ENCODE measurements around the gene EHBP1. TPM values are rescaled to one million over a fixed set of nuclear protein-coding genes. Genes with fewer than 3 reads are reported as not detected.

EHBP1 gene
- 126 and 129 TPM in 2 replicates for total RNA-seq
- polyA plus RNA-seq = 144 and 191 TPM in 2 replicates
- polyA plus RNA-seq (2012) = 88.9 and 108 TPM in 2 replicates
- 31.2 and 42.8 TPM in 2 replicates for polyA minus RNA-seq (ENCODE audit: low replicate concordance)

- Histone ChIP-seq H3K4me2 (ENCODE audit: extremely low read depth, insufficient read depth, low read length) (peak within 1 kb of the TSS; percentile 79), H4K20me1 (ENCODE audit: control insufficient read depth, extremely low read depth, insufficient read depth, low read length) (no peaks in the 10 kb centered on the region), H3K9ac (ENCODE audit: insufficient read depth, low read length) (peak within 1 kb of the TSS; percentile 60), H3K4me3 (replicated peaks in 1 of 4; ENCODE audit: control extremely low read depth in 1 of 4, insufficient read depth in 1 of 4, low read depth in 3 of 4, low read length in 4 of 4) (peak within 1 kb of the TSS; percentile 72 to 84 (median 81)), H3K27ac (ENCODE audit: insufficient read depth, low read length) (peak within 1 kb of the TSS; percentile 73), H3K9me3 (ENCODE audit: control insufficient read depth, insufficient read depth, low read depth, low read length) (no peaks in the 10 kb centered on the region), H3K4me1 (ENCODE audit: control insufficient read depth, extremely low read depth, insufficient read depth, low read length) (no peaks in the 10 kb centered on the region), H3K79me2 (ENCODE audit: control insufficient read depth, insufficient read depth, low read length) (peaks cover 41% of the 10 kb centered on the region), H3K27me3 (ENCODE audit: control insufficient read depth, insufficient read depth, low read length) (no peaks in the 10 kb centered on the region), H2AFZ (ENCODE audit: low read length) (peak within 1 kb of the TSS; percentile 63), H3K36me3 (ENCODE audit: control insufficient read depth, insufficient read depth, low read length) (peaks cover 1% of the 10 kb centered on the region)
- TF ChIP-seq EZH2 (IDR thresholded peaks at IDR 0.05; ENCODE audit: low read length, missing control alignments) = no peak
- TF ChIP-seq CTCF (conservative IDR thresholded peaks at IDR 0.05 in 1 of 2, IDR thresholded peaks at IDR 0.05 in 1 of 2; ENCODE audit: low read depth in 1 of 2, low read length in 2 of 2) = no peak
- DNase-seq (ENCODE audit: low read depth in 2 of 2) = peak; percentile 100
Measured at GRCh38 chr2:62705007-62705829, at the start of gene EHBP1. EHBP1 (plus strand) TSS chr2:62705713; CDS start chr2:62707192, 1,479 bp downstream.

GRCh38 chr2:62657783-62658182 lies 47.7 kb upstream of the EHBP1 start:
- H3K27ac ChIP-seq (ENCODE audit: insufficient read depth, low read length) = no peak overlapping the region

More at GRCh38 chr2:62657783-62658182, 47.7 kb upstream of the EHBP1 start:
- no peak overlapping the region for H3K4me3 ChIP-seq (replicated peaks in 1 of 4; ENCODE audit: control extremely low read depth in 1 of 4, insufficient read depth in 1 of 4, low read depth in 3 of 4, low read length in 4 of 4)
- no peaks in the 10 kb centered on the region for H3K27me3 ChIP-seq (ENCODE audit: control insufficient read depth, insufficient read depth, low read length)
- no peak overlapping the region for H3K9ac ChIP-seq (ENCODE audit: insufficient read depth, low read length)
- no peaks in the 10 kb centered on the region for H3K36me3 ChIP-seq (ENCODE audit: control insufficient read depth, insufficient read depth, low read length)
- H3K79me2 ChIP-seq (ENCODE audit: control insufficient read depth, insufficient read depth, low read length) = no peaks in the 10 kb centered on the region
- no peak overlapping the region for H3K4me2 ChIP-seq (ENCODE audit: extremely low read depth, insufficient read depth, low read length)
- TF ChIP-seq CTCF (conservative IDR thresholded peaks at IDR 0.05 in 1 of 2, IDR thresholded peaks at IDR 0.05 in 1 of 2; ENCODE audit: low read depth in 1 of 2, low read length in 2 of 2) = no peak
- TF ChIP-seq EZH2 (IDR thresholded peaks at IDR 0.05; ENCODE audit: low read length, missing control alignments) = no peak
- H2AFZ ChIP-seq (ENCODE audit: low read length) = no peak overlapping the region
- H3K4me1 ChIP-seq (ENCODE audit: control insufficient read depth, extremely low read depth, insufficient read depth, low read length) = peaks cover 13% of the 10 kb centered on the region
- no peaks in the 10 kb centered on the region for H4K20me1 ChIP-seq (ENCODE audit: control insufficient read depth, extremely low read depth, insufficient read depth, low read length)
- no peak for DNase-seq (ENCODE audit: low read depth in 2 of 2)
- no peaks in the 10 kb centered on the region for H3K9me3 ChIP-seq (ENCODE audit: control insufficient read depth, insufficient read depth, low read depth, low read length)

All from fibroblast of lung (primary cell).